LNCaP clone FGC (cell line): Measurements from ENCODE around the gene ANAPC16.

Experiments
- DNase-seq: peaks from one replicate; pipeline ENCODE4 v3.0.0-alpha.2; 2011; ENCODE audit warnings: low read depth
- H3K4me3 ChIP-seq: 2 replicates; pipeline ENCODE4 v1.5.1; 2011; ENCODE audit warnings: mild to moderate bottlenecking, low read depth, low read length, control low read depth
- TF ChIP-seq, protein P1 (sequence below): IDR thresholded peaks from 2 replicates; pipeline ENCODE4 v1.5.1; 2012; ENCODE audit warnings: mild to moderate bottlenecking; ENCODE audit not compliant: control insufficient read depth, insufficient read depth; ENCODE audit errors: extremely low read depth

Gene ANAPC16

DNA sequence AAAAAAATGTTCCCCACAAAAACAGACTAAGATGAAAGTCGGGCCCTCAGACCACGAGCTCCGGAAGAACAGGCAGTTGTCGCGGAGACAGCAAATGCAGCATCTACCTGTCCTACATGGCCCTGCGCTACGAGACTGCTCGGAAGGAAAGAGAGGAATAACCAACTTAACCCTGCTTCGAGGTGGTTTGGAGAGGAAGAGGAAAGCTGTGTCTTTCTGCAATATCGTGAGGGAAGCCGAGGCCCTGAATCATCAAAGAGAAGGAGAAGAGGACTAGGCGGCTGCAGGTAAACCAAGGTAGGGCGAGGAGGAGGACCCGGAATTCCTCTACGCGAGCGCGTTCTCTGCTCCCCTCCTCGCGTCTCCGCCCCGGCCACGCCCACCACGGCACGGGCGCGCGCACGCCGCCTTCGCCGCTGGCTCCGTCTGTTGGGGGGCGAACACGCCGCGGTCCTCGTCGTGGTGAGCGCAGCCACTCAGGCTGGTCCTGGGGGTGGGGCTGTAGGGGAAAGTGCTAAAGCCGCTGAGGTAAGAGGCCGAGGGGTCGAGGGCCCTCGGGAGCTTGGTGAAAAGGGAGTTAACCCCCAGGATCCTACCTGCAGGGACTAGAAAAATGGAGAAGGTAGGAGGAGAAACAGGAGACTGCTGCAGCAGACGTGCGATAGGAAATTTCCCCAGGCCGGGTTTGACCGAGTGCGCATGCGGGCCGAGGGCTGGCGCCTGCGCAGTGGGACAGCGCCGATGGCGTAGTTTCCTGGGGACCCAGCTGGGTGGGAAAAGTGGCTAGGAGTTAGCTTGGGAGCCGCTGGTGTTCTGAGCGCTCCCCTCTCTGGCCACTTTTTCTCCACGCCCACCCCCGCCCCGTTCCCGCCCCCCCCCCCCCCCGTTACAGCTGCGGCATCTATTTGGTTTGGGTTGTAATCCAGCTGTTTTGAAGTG is at the start of gene ANAPC16, which contains the start of gene ASCC1:
Gene ANAPC16, plus strand, starts transcription at position 402 of the 939 bp plus-strand sequence. CDS start 7,903 bp downstream, outside the sequence.
Gene ASCC1, minus strand, starts transcription at position 666 of the 939 bp plus-strand sequence. CDS start 2,978 bp downstream, outside the sequence.
- DNase-seq, result peak; percentile 73
- TF ChIP-seq, protein P1, sequence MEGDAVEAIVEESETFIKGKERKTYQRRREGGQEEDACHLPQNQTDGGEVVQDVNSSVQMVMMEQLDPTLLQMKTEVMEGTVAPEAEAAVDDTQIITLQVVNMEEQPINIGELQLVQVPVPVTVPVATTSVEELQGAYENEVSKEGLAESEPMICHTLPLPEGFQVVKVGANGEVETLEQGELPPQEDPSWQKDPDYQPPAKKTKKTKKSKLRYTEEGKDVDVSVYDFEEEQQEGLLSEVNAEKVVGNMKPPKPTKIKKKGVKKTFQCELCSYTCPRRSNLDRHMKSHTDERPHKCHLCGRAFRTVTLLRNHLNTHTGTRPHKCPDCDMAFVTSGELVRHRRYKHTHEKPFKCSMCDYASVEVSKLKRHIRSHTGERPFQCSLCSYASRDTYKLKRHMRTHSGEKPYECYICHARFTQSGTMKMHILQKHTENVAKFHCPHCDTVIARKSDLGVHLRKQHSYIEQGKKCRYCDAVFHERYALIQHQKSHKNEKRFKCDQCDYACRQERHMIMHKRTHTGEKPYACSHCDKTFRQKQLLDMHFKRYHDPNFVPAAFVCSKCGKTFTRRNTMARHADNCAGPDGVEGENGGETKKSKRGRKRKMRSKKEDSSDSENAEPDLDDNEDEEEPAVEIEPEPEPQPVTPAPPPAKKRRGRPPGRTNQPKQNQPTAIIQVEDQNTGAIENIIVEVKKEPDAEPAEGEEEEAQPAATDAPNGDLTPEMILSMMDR, result no peak
- H3K4me3 ChIP-seq, result peak within 1 kb of the TSS; percentile 84

DNA sequence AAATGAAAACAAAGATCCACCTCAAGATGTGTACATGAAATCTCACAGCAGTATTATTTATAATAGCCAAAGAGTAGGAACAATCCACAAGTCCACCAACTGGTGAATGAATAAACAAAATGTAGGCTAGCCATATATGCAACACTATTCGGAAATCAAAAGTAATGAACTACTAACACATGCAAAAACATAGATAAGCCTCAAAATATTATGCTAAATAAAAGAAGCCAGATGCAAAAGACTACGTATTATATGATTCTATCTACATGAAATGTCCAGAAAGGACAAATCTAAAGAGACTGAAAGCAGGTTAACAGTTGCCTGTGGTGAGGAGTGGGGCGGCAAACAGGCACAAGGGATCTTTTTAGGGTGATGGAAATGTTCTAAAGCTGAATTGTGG is 48.7 kb upstream of the ANAPC16 start:
- TF ChIP-seq, protein P1, result no peak
- H3K4me3 ChIP-seq, result no peak overlapping the region
- DNase-seq, result no peak

DNA sequence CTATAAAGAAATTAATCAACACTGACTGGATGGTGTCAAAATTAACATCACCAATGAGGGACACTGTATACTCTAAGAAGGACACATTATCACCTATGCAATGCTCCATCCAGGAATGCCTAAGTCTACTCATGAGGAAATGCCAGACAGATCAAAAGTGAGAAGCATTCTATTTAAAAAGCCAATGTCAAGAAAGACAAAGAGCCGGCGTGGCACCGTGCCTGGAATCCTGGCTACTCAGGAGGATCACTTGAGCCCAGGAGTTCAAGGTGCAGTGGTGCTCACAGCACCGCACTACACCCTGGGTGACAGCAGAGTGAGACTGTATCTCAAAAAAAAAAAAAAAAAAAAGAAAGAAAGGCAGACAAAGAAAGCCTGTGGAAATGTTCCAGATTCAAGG is 45.5 kb upstream of the ANAPC16 start:
- TF ChIP-seq, protein P1, result no peak
- H3K4me3 ChIP-seq, result no peak overlapping the region
- DNase-seq, result no peak

DNA sequence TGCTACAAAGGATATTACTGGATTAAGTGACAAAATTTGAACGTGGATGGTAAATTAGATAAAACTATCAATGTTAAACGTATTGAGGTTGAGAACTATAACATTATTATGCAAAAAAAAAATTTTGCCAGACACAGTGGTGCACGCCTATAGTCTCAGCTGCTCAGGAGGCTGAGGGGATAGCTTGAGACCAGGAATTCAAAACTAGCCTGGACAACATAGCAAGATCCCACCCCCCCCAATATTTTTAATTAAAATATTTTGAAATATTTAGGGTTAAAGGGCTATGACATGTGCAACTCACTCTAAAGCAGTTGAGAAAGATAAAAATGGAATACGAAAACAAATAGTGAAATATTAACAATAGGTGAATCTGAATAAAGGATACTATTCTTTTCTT is 45.1 kb upstream of the ANAPC16 start:
- TF ChIP-seq, protein P1, result no peak
- no peak overlapping the region for H3K4me3 ChIP-seq
- no peak for DNase-seq

DNA sequence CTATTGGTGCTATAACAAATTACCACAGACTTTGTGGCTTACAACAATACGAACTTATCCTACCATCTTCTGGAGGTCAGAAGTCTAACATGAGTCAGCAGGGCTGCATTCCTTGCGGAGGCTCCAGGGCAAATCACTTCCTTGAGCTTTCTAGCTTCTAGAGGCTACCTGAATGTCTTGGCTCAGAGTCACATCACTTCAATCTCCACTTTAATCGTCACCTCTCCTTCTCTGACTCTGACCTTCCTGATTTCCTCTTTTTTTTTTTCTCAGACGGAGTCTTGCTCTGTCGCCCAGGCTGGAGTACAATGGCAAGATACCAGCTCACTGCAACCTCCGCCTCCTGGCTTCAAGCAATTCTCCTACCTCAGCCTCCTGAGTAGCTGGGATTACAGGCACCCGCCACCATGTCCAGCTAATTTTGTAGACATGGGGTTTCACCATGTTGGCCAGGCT is 44.6 kb upstream of the ANAPC16 start:
- TF ChIP-seq, protein P1, result no peak
- no peak overlapping the region for H3K4me3 ChIP-seq
- DNase-seq, result no peak

DNA sequence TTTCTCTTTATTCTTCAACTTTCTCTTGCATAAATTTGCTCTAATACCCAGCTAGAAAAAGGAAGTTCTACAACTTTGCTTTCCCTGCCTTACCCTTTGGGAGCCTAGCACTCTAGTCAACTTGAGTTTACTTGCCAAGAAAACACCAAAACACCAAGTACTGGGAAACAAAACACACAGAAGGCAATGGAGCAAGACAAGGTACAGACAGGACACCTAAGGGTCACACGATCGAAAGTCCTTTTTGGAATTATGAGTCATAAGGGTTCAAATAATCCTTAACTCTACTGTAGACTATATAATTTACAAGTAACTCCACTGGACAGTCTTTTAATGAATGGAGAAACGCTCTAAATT is 42.6 kb upstream of the ANAPC16 start:
- TF ChIP-seq, protein P1, result no peak
- no peak overlapping the region for H3K4me3 ChIP-seq
- no peak for DNase-seq
